Endometrium (tissue), 2 donors: ENCODE measurements around the gene WNT4.

Experiments used
- FAIRE-seq: peaks from 2 replicates; lab custom pipeline; 2012; peaks lifted over from hg19 to GRCh38; lab: Jason Lieb, UNC
- donor health status: control.
- donor health status: control.

The WNT4 gene

DNA sequence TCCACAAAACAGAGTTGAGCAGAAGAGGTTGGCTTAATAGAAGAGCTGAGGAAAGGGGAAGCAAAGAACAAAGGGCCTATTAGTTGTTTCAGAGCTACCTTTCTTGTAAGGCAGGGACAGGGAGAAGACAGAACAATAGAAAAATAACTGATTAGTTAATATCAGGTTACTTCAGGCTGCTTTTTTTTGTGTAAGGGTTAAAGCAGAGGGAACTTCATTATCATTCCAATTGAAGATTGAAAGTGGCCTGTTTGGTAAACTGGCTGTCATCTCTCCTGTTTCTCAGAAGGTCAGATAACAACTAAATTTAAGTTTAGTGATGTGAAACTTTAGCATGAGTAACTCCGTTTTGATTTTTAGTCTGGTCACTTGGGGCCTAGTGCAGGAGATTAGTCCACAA, 68.1 kb downstream of the WNT4 start:
- no peak for FAIRE-seq

- no peak for FAIRE-seq
These were observed 71.4 kb downstream of the WNT4 start for GRCh38 chr1:22071511-22071910.
